Measurements from ENCODE around the gene NIPAL3.
"Not testable (repeated sequence)": the region's sequence is repeated elsewhere in the genome, so short reads cannot be mapped to it uniquely, and the experiment has no call there.

DNA sequence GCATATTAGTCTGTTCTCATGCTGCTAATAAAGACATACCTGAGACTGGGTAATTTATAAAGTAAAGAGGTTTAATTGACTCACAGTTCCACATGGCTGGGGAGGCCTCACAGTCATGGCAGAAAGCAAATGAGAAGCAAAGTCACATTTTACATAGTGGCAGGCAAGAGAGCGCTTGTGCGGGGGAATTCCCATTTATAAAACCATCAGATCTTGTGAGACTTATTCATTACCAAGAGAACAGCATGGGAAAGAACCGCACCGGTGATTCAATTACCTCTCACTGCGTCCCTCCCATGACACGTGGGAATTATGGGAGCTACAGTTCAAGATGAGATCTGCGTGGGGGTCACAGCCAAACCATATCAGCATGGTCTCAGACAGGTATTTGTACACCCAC, 72.6 kb downstream of the NIPAL3 start:
- TF ChIP-seq, protein P1, sequence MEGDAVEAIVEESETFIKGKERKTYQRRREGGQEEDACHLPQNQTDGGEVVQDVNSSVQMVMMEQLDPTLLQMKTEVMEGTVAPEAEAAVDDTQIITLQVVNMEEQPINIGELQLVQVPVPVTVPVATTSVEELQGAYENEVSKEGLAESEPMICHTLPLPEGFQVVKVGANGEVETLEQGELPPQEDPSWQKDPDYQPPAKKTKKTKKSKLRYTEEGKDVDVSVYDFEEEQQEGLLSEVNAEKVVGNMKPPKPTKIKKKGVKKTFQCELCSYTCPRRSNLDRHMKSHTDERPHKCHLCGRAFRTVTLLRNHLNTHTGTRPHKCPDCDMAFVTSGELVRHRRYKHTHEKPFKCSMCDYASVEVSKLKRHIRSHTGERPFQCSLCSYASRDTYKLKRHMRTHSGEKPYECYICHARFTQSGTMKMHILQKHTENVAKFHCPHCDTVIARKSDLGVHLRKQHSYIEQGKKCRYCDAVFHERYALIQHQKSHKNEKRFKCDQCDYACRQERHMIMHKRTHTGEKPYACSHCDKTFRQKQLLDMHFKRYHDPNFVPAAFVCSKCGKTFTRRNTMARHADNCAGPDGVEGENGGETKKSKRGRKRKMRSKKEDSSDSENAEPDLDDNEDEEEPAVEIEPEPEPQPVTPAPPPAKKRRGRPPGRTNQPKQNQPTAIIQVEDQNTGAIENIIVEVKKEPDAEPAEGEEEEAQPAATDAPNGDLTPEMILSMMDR (conservative IDR thresholded peaks at IDR 0.05; ENCODE audit: low read depth, low read length), result not testable (repeated sequence)
- TF ChIP-seq EZH2 (IDR thresholded peaks at IDR 0.05; ENCODE audit: borderline replicate concordance, low read depth, low read length, poor library complexity, severe bottlenecking), result not testable (repeated sequence)
